Activated naive CD4-positive, alpha-beta T cell treated with anti-CD3 and anti-CD28 coated beads, Interleukin-2, amount 50 U/mL, for 72 hours (primary cell): ENCODE measurements around the gene PRCP. TPM values are rescaled to one million over a fixed set of nuclear protein-coding genes. Genes with fewer than 3 reads are reported as not detected.

ENCODE experiments used
- ATAC-seq, 2 donors: fragments of 150-1000 bp; cut with Tn5 transposase; 2 replicates each; pipeline ENCODE4 v1.10.0; 2021; ENCODE audit warnings: mild to moderate bottlenecking in 2 of 2, moderate library complexity in 2 of 2
- DNase-seq, 2 donors: peaks; one replicate each; pipeline ENCODE4 v3.0.0; 2021 to 2022; ENCODE audit warnings: low spot score in 2 of 2
- H3K27ac Mint-ChIP-seq, 2 donors: one replicate each; pipeline ENCODE4 v1.8.0; 2022; ENCODE audit warnings: mild to moderate bottlenecking in 2 of 2, mixed read lengths in 2 of 2
- H3K36me3 Mint-ChIP-seq, 2 donors: one replicate each; pipeline ENCODE4 v1.8.0; 2022; ENCODE audit warnings: mixed read lengths in 2 of 2
- H3K9me3 Mint-ChIP-seq, 2 donors: one replicate each; pipeline ENCODE4 v1.8.0; 2022; ENCODE audit warnings: mixed read lengths in 2 of 2
- total RNA-seq, 2 donors: library from RNA; stranded (reverse); gene quantifications; one replicate each; pipeline ENCODE4 v1.2.3, GENCODE V29; 2022

PRCP gene
- total RNA-seq, 2 donors from 2014 or later: 27.8 to 30.0 TPM

DNA sequence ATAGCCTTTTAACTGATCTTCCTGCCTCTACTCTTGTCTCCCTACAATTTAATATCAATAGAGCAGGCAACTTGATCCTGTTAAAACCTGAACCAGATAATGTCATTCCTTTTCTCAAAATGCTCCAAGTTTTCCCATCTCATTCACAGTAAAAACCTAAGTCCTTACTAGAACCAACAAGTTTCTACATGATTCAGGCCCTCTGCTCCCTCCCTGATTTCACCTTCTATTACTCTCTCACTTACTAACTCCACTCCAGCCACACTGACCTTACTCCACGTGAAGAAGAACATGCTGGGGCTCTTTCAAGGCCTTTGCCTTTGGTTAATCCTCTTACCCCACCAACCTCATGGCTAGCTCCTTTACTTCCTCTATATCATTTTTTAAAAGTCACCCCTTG is 71.1 kb downstream of the PRCP start:
- DNase-seq (no peak), ATAC-seq (no peak)
- Mint-ChIP-seq H3K36me3 (peaks cover 6 to 7% of the 10 kb centered on the region in 2 donors), H3K27ac (no peak overlapping the region), H3K9me3 (no peaks in the 10 kb centered on the region)

DNA sequence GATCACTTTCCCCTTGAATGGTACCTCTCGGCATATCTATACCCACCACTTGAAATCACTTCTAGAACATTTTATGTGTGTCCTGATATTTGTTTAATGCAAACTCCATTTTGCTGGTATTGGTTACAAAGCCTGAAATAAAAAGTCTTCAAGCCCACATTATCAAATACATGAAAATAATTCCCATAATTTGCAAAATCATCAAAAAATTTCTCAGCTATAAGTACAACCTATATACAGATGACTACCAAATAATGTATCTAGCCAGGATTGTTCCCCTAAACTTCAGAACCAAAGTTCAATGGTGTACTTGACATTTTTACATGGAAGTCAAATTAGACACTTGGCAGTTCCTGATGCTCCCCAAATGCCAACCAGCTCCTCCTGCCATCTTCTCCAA is 71.8 kb downstream of the PRCP start:
- no peak for ATAC-seq

DNA sequence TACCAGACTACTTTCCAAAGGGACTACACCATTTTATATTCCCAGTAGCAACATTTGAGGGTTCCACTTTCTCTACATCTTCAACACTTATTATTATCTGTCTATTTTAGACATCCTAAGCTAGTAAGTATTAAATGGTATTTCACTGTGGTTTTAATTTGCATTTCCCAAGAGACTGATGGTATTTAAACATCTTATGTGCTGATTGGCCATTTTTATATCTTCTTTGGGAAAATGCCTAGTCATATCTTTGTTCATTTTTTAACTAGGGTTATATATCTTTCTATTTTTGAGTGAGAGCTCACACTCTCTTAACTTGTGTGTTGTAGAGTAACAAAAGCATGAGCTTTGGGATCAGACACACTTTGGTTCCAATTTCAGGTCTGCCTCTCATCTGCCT is 73.7 kb downstream of the PRCP start:
- no peaks in the 10 kb centered on the region for H3K9me3 Mint-ChIP-seq
- DNase-seq (no peak), ATAC-seq (no peak)
- H3K27ac Mint-ChIP-seq: no peak overlapping the region
- peaks cover 0 to 6% of the 10 kb centered on the region in 2 donors for H3K36me3 Mint-ChIP-seq

More for the DNA sequence above, 71.8 kb downstream of the PRCP start:
- no peak for DNase-seq
- H3K27ac Mint-ChIP-seq: no peak overlapping the region
- peaks cover 6 to 7% of the 10 kb centered on the region in 2 donors for H3K36me3 Mint-ChIP-seq
- no peaks in the 10 kb centered on the region for H3K9me3 Mint-ChIP-seq

DNA sequence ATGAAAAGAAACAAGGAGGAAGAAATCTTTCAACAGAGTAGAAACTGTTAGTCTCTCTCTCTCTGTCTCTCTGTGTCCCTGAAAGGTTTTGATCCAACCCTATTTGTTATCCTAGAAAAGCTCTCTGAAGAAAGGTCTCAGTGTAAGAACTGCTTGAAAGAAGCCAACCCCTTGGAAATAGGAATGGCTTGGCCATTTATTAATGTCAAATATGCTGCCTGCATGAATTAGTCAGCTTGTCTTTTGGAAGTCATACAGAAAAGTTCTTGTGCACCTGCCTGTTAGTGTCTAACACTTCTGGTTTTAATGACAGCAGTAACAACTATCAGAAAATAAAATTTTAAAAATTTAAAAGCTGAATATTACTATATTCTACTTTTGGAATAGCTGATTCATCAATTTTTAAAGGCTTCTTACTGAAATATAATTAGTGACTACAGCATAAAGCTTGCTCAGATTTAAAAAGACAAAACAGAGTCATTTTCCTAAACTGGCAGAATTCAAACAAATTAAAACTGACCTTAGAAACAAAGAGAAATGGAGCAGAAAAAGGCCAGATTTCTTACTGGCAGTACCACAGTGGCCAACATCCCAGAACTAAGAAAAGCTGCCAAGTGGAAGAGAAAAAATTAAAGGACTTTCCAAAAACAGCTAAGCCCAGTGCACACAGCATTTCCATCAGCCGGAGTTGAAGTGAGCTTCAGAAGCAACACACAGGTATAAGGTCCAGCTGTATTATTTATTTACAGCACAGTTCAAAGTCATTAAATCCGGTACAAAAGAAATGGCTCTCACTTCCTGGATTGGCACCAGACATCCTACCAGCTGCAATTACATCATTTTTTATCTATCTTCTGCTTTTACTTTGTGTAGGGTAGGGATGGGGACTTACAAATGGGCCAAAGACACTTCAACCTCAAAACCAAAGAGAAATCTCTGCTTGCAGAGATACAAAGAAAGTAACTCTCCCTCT is 76.3 kb downstream of the PRCP start:
- H3K36me3 Mint-ChIP-seq: peaks cover 0 to 6% of the 10 kb centered on the region in 2 donors
- H3K27ac Mint-ChIP-seq: no peak overlapping the region
- ATAC-seq: no peak
- no peak for DNase-seq
- H3K9me3 Mint-ChIP-seq: no peaks in the 10 kb centered on the region

DNA sequence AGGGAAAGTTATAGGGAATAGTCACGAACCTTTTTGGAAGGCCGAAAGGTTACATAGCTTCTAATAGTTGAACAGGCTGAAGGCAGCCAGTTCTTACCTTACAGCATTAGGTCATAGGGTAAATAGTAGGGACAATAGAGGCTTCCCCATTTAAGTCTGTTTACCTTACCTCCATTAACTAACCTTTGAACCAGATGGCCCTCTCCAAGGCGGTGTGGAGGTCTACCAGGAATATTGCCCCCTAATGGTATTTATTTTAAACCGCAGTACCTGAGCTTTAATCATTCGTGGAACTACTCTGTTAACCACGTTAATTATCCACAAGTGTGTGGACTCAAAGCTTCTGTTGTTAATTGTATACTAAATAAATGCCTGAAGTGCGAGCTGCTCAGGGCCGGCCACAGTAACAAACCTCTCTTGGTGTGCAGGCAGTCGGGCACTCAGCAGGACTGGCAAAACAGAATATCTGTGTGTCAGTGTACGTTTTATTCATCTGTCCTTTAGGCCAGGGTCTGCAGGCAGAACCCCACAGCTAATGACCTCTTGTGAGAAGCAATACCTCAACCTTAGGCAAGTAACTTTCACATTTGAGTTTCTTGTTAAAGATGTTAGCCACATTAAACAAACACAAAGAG is 81.7 kb downstream of the PRCP start:
- no peak for DNase-seq
- H3K36me3 Mint-ChIP-seq: no peaks in the 10 kb centered on the region
- H3K9me3 Mint-ChIP-seq: no peaks in the 10 kb centered on the region
- no peak overlapping the region for H3K27ac Mint-ChIP-seq
- no peak for ATAC-seq

DNA sequence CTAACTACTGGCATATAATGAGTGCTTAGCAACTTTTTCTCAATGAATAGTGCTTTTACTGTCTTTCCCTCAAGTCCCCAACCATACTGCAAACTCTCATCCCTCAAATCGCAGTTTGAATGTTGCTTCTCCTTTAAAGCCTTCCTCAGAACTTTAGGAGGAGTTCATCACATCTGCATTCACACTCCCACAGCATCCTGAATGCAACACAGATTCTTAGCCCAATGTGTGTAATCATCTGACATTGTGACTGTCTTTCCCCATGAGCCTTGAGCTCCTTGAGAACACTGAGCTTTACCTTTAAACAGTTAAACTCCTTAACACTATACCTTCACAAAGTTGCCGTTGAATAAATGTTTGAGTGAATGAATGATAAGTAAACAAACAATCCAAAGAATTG is 84.8 kb downstream of the PRCP start:
- Mint-ChIP-seq H3K9me3 (no peaks in the 10 kb centered on the region), H3K36me3 (no peaks in the 10 kb centered on the region), H3K27ac (no peak overlapping the region)
- no peak for ATAC-seq
- DNase-seq: no peak

DNA sequence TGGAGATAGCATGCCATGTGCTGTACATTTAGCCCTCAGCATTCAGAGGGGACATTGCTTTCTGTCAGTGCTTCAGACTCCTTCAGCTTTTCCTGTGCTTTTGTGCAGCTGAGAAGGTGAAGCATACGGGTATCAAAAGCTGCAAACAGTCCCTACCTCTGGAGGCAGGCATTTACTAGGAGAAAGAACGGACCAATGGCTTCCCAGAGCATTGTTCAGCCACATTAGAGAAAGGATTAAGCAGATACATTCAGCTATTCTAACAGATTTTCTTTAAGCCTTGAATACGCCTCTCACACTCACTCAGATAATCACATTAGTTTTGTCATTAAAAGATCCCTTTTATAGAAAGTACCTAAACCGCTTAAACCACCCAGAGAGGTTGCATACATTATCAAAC is 85.9 kb downstream of the PRCP start:
- Mint-ChIP-seq H3K9me3 (no peaks in the 10 kb centered on the region), H3K36me3 (no peaks in the 10 kb centered on the region), H3K27ac (no peak overlapping the region)
- ATAC-seq (no peak), DNase-seq (no peak)

DNA sequence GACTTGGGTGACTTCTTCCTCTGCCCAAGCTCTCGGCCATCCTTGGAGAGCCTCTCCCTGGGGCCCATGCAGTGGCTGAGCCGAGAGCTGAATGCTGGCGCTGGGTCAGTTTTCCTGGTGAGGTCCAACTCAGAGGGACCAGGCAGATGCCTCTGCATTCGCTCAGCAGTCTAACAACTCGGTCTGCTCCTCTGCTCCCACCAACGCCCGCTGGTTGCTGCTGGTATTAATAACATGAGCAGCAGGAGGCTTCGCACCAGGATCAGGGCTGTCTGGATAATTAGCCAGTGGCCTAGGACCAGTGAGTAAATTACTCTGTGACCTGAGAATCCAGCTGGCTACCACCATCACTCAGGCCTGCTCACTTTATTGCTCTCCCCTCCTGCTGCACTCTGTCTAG is 88.9 kb downstream of the PRCP start:
- no peaks in the 10 kb centered on the region for H3K36me3 Mint-ChIP-seq
- no peaks in the 10 kb centered on the region for H3K9me3 Mint-ChIP-seq
- H3K27ac Mint-ChIP-seq: no peak overlapping the region
- DNase-seq (no peak), ATAC-seq (no peak)

DNA sequence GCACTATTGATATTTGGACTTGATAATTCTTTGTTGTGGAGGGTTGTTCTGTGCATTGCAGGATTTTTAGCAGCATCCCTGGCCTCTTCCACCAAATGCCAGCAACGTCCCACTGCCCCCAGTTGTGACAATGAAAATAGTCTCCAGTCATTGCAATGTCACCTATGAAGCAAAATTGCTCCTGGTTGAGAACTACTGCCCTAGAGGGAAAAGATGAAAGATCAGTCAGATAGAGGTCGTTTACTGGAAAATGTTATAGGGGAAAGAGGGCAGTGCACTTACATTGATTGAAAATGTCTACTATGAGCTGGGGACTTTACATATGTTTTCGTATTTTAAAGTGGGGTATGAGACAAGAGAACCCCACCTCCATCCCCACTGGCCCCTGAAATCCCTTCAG is 89.5 kb downstream of the PRCP start:
- no peak for DNase-seq
- Mint-ChIP-seq H3K36me3 (no peaks in the 10 kb centered on the region), H3K9me3 (no peaks in the 10 kb centered on the region), H3K27ac (no peak overlapping the region)
- no peak for ATAC-seq

DNA sequence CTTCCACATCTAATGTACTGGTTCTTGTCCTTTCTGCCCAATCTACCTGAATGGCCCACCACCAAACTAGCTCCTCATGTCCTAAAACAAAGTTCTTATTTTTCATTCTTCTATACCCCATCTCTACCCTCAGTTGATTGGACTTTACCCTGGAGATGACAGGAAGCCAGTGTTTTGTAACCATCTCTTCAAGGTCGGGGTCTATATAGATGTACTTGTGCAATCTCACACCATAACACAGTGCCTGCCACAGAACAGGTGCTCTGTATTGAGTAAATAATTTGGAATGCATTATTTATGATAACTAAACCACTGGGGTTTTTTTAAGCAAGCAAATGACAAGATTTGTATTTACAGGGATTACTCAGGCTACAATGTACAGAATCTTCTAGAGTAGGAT is 89.9 kb downstream of the PRCP start:
- Mint-ChIP-seq H3K27ac (no peak overlapping the region), H3K9me3 (no peaks in the 10 kb centered on the region), H3K36me3 (no peaks in the 10 kb centered on the region)
- DNase-seq: no peak
- ATAC-seq: no peak

DNA sequence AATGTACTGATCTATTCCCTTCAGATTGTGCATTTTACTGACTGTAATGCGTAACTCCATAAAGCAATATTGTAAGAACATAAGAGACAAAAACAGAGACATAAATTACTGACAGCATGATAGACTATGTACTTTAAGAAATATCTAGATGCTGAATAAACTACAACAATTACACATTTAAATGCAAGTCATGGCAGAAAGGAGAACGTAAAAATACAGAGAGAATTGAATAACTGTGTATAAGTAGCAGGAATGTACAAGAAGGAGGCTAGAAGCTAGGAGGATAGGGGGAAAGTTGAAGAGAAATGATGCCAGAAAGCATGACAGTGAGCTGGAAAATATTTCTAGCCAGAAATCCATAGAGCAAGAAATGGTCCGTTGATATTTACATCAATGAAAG is 92.6 kb downstream of the PRCP start:
- H3K36me3 Mint-ChIP-seq: no peaks in the 10 kb centered on the region
- no peak for DNase-seq

DNA sequence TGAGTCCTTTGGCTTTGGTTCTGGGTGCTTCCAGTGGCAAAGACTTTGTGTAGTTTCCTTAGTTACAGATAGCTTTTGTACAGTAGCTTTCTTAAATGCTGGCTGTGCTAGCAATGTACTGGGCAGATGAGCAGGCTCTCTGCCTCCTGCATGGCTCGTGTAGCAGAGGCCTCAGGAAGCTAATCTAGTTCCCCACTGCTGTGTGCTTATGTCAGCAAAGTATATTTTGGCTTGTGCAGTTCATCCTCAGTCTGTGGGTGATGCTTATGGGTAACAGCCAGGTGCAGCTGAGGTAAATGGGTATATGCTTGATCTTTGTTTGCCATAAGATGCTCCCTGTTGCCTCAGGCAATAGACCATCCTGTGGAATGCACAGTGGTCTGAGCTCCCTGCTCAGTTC is 97.5 kb downstream of the PRCP start:
- Mint-ChIP-seq H3K36me3 (no peaks in the 10 kb centered on the region), H3K9me3 (no peaks in the 10 kb centered on the region), H3K27ac (no peak overlapping the region)
- ATAC-seq: no peak
- no peak for DNase-seq

More for the DNA sequence above, 92.6 kb downstream of the PRCP start:
- no peak overlapping the region for H3K27ac Mint-ChIP-seq
- ATAC-seq: no peak
- H3K9me3 Mint-ChIP-seq: no peaks in the 10 kb centered on the region

DNA sequence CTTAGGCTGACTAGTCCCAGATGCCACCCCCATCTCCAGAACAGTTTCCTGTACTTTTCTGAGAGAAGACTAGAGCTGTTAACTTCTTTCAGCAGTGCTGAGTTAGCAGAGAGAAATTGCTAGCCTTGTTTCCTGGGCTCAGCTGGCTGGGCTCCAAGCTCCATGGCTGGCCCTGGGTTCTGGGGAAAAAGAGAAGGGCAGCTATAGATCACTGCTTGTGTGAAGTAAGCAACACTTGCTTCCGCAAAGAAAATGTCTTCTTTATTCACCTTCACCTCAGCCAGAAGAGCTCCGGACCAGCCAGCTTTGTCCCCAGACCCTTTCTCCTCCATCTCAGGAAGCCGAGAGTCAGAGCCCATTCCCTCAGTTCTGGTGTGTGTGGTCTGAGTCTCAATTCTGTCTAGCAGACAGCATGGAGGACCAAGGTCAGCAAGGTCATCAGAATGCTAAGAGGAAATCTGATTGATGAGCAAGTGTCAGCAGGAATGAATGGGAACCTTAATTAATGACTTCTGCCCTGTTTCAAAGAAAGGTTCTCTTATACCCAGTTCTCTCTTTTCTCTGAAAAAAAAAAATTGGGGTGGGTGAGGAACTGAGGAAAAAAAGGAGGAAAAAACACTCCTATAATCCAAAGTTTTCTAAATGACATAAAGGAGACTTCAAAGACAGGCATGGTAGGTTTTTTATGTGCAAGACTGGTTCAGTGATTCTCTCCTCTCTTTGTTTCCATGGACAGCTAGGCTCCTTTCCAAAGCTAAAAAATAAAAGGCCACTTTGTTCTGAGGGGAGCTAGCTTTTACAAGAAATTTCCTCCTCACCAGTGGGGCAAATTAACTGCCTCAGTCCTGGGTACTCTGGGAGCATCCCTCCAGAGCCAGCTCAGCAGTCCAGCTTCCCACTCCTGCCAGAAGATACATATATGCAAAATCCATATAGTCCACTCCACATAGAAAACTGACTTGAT is 103.0 kb downstream of the PRCP start:
- no peak for ATAC-seq
- no peak for DNase-seq
- H3K36me3 Mint-ChIP-seq: no peaks in the 10 kb centered on the region
- no peak overlapping the region for H3K27ac Mint-ChIP-seq
- no peaks in the 10 kb centered on the region for H3K9me3 Mint-ChIP-seq

DNA sequence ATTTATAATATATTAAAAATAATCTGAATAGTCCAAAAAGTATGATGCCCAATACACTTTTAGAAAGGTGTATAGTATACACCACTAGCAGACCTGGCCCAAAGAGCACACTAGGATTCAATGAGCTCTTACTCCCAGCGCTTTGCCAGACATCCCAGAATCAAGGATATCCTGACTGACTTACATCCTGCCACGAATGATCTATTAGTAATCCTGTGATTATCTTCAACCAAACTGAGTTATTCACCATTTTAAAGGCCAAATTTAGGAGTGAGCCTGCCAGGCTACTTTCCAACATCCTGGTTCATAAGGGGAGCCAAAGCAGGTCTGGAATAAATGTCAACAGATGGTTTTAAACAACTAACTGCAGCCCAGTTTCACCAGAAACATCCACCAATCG is 105.7 kb downstream of the PRCP start:
- ATAC-seq (no peak), DNase-seq (no peak)
- no peaks in the 10 kb centered on the region for H3K9me3 Mint-ChIP-seq
- no peaks in the 10 kb centered on the region for H3K36me3 Mint-ChIP-seq
- no peak overlapping the region for H3K27ac Mint-ChIP-seq

DNA sequence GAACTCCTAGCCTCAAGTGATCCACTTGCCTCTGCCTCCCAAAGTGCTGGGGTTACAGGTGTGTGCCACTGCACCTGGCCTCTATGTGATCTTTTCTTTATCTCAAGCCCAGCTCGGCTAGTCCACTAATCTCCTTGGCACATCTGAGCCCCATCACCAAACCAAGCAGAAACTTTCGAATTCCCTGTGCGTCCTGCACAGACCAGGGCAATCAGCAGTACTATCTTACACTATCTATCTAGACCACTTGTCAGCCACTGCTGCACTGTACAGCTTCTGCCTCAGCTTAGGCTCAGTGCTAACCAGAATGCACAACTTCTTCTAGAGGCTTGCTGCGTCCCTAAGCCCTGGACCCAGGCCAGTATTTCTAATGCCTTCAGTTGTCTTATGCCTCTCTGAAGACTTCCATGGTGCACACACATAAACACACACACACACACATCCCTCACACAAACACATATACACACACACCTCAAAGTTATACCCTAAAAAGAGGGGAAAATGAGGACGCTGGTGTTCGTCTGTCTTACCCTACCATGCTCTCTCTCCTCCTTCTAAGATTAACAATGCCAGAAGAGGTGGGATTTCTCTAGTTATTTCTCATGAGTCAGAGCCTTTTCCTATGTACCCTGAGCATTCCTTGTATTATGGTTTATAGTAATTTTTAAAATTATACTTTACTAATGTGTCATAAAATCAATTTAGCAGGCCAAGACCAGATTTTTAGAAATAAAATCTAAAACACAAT is 107.2 kb downstream of the PRCP start:
- H3K36me3 Mint-ChIP-seq: no peaks in the 10 kb centered on the region
- ATAC-seq: no peak
- no peak for DNase-seq
- no peaks in the 10 kb centered on the region for H3K9me3 Mint-ChIP-seq
- no peak overlapping the region for H3K27ac Mint-ChIP-seq

DNA sequence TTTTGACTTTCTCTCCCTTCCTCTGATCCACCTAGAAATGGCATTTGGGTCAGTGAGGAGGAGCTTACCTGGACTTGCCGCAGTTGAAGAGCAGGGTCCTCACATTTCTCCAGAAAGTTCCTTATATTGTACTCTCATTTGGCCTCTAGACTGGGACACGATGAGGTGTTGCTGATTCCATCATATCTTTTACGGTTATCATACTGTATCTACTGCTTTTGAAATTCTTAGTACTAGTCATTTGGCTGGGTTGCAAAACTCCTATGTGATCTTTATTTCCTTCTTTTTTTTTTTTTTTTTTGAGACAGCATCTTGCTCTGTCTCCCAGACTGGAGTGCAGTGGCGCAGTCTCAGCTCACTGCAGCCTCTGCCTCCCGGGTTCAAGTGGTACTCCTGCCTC is 107.9 kb downstream of the PRCP start:
- Mint-ChIP-seq H3K36me3 (no peaks in the 10 kb centered on the region), H3K9me3 (no peaks in the 10 kb centered on the region), H3K27ac (no peak overlapping the region)
- DNase-seq (no peak), ATAC-seq (no peak)
